CD4-positive, alpha-beta T cell (primary cell): ENCODE results near the gene DNASE1L3. TPM values are rescaled to one million over a fixed set of nuclear protein-coding genes. Genes with fewer than 3 reads are reported as not detected.
"Not testable (repeated sequence)": the region's sequence is repeated elsewhere in the genome, so short reads cannot be mapped to it uniquely, and the experiment has no call there.

ENCODE experiments used
- ATAC-seq: fragments of 200-7000 bp; cut with Tn5 transposase; one replicate; pipeline ENCODE4 v1.10.0; 2022; ENCODE audit warnings: mild to moderate bottlenecking; ENCODE audit not compliant: poor library complexity
- CTCF ChIA-PET: fragments of 350-600 bp; sonication (Branson Sonifier 250); formaldehyde crosslinking; loops from one replicate; lab custom pipeline; 2021; ENCODE audit warnings: antibody characterized with exemption, inconsistent platforms; lab: Charles Lee
- POLR2A ChIA-PET: fragments of 350-600 bp; sonication (Branson Sonifier 250); formaldehyde crosslinking; loops from one replicate; lab custom pipeline; 2021; ENCODE audit warnings: antibody characterized with exemption, inconsistent platforms; lab: Charles Lee
- DNase-seq, 14 experiments: peaks; one replicate each; pipeline ENCODE4 v3.0.0-alpha.2; 2013 to 2020; ENCODE audit warnings: mixed read lengths in 2 of 14
- H3K27ac ChIP-seq, 2 donors: one replicate each; pipeline versions ENCODE4 v1.5.1 to v1.7.0; 2013; ENCODE audit warnings: low read length in 2 of 2, low read depth in 1 of 2, mild to moderate bottlenecking in 1 of 2
- H3K27me3 ChIP-seq, 2 experiments: 1 replicate in 1 of 2; 2 replicates in 1 of 2; pipeline versions ENCODE4 v1.6.1 to v1.7.0; 2013; ENCODE audit warnings: low read length in 2 of 2, control low read depth in 1 of 2, mild to moderate bottlenecking in 1 of 2, moderate library complexity in 1 of 2; ENCODE audit not compliant: insufficient read depth in 2 of 2, control insufficient read depth in 1 of 2
- H3K36me3 ChIP-seq: one replicate; pipeline ENCODE4 v1.6.1; 2013; ENCODE audit warnings: low read length, control low read depth; ENCODE audit not compliant: insufficient read depth
- H3K4me1 ChIP-seq: one replicate; pipeline ENCODE4 v1.6.1; 2013; ENCODE audit warnings: low read length, control low read depth; ENCODE audit not compliant: insufficient read depth
- H3K4me3 ChIP-seq: one replicate; pipeline ENCODE4 v1.5.1; 2013; ENCODE audit warnings: mild to moderate bottlenecking, low read length, moderate library complexity
- H3K9me3 ChIP-seq, 2 experiments: 1 replicate in 1 of 2; 2 replicates in 1 of 2; pipeline versions ENCODE4 v1.6.1 to v1.7.0; 2013; ENCODE audit warnings: low read length in 2 of 2, mild to moderate bottlenecking in 2 of 2, control low read depth in 1 of 2, moderate library complexity in 1 of 2; ENCODE audit not compliant: control insufficient read depth in 1 of 2, insufficient read depth in 1 of 2
- H3K27ac Mint-ChIP-seq: one replicate; pipeline ENCODE4 v1.8.0; 2020; ENCODE audit warnings: mixed read lengths
- H3K27me3 Mint-ChIP-seq: one replicate; pipeline ENCODE4 v1.8.0; 2021; ENCODE audit warnings: mixed read lengths
- H3K36me3 Mint-ChIP-seq: one replicate; pipeline ENCODE4 v1.8.0; 2021; ENCODE audit warnings: low read depth, mixed read lengths
- H3K4me1 Mint-ChIP-seq: one replicate; pipeline ENCODE4 v1.8.0; 2021; ENCODE audit warnings: low read depth, mixed read lengths
- H3K4me3 Mint-ChIP-seq: one replicate; pipeline ENCODE4 v1.8.0; 2020; ENCODE audit warnings: mild to moderate bottlenecking, mixed read lengths
- H3K9me3 Mint-ChIP-seq: one replicate; pipeline ENCODE4 v1.8.0; 2020; ENCODE audit warnings: mixed read lengths
- CTCF ChIP-seq: fragments of 200-600 bp; IDR thresholded peaks from one replicate; pipeline ENCODE4 v1.8.0; 2022; ENCODE audit warnings: antibody characterized with exemption, mild to moderate bottlenecking
- intact Hi-C, 2 experiments: fragments of 100-400 bp; cut with DNase I in 1 of 2; cut with micrococcal nuclease in 1 of 2; formaldehyde crosslinking; loops; one replicate each; pipeline versions ENCODE4 v1.15.1 to v1.9.0; 2023 to 2025; cut with DNase I, micrococcal nuclease
- total RNA-seq, 174 experiments: library from RNA in 2 of 174; stranded (reverse) in 2 of 174; gene quantifications; one replicate each; pipeline ENCODE4 v1.2.3 and lab custom pipeline; 2021 to 2026

DNASE1L3 gene
- total RNA-seq, 2 experiments from 2014 or later: 0.53 to 0.80 TPM

GRCh38 chr3:58246148-58247047 is 35.6 kb upstream of the DNASE1L3 start:
- no peak overlapping the region for H3K27ac ChIP-seq
- POLR2A ChIA-PET: no interaction called here
- ATAC-seq: no peak
- H3K4me1 ChIP-seq: no peaks in the 10 kb centered on the region
- H3K4me1 Mint-ChIP-seq: no peaks in the 10 kb centered on the region
- DNase-seq: no peak
- intact Hi-C loops: no loop called here
- no peak overlapping the region for H3K4me3 ChIP-seq
- no peaks in the 10 kb centered on the region for H3K36me3 Mint-ChIP-seq
- no peaks in the 10 kb centered on the region for H3K27me3 Mint-ChIP-seq
- no peaks in the 10 kb centered on the region for H3K9me3 ChIP-seq
- no peak overlapping the region for H3K27ac Mint-ChIP-seq
- H3K9me3 Mint-ChIP-seq: no peaks in the 10 kb centered on the region
- no peak overlapping the region for H3K4me3 Mint-ChIP-seq
- no peak for TF ChIP-seq CTCF
- no peaks in the 10 kb centered on the region for H3K36me3 ChIP-seq
- CTCF ChIA-PET: no interaction called here
- H3K27me3 ChIP-seq: no peaks in the 10 kb centered on the region

- POLR2A ChIA-PET: no interaction called here
- Histone ChIP-seq H3K27me3 (no peaks in the 10 kb centered on the region), H3K9me3 (no peaks in the 10 kb centered on the region), H3K4me3 (no peak overlapping the region), H3K27ac (no peak overlapping the region), H3K36me3 (no peaks in the 10 kb centered on the region), H3K4me1 (no peaks in the 10 kb centered on the region)
- no peaks in the 10 kb centered on the region for H3K36me3 Mint-ChIP-seq
- TF ChIP-seq CTCF: no peak
- no peaks in the 10 kb centered on the region for H3K27me3 Mint-ChIP-seq
- no peak overlapping the region for H3K27ac Mint-ChIP-seq
- ATAC-seq (no peak), DNase-seq (no peak)
- no peaks in the 10 kb centered on the region for H3K4me1 Mint-ChIP-seq
- H3K4me3 Mint-ChIP-seq: no peak overlapping the region
- intact Hi-C loops: no loop called here
- CTCF ChIA-PET: no interaction called here
- no peaks in the 10 kb centered on the region for H3K9me3 Mint-ChIP-seq
These were observed 33.3 kb upstream of the DNASE1L3 start for GRCh38 chr3:58243976-58244585.

GRCh38 chr3:58242860-58243259 is 32.1 kb upstream of the DNASE1L3 start:
- H3K27me3 Mint-ChIP-seq, H3K9me3 ChIP-seq, H3K9me3 Mint-ChIP-seq, H3K4me1 Mint-ChIP-seq, H3K27ac Mint-ChIP-seq, POLR2A ChIA-PET, intact Hi-C loops, H3K27me3 ChIP-seq, H3K36me3 ChIP-seq, H3K4me3 ChIP-seq, CTCF ChIA-PET, ATAC-seq, H3K4me1 ChIP-seq, DNase-seq, H3K36me3 Mint-ChIP-seq, H3K4me3 Mint-ChIP-seq, H3K27ac ChIP-seq: not testable (repeated sequence)
